PFSK-1 (cell line): ENCODE data around the gene TRIM9.

Source experiments
- FOXP2 ChIP-seq: optimal IDR thresholded peaks from 2 replicates; pipeline ENCODE3; 2011; ENCODE audit warnings: borderline replicate concordance, control low read depth, inconsistent platforms; ENCODE audit not compliant: insufficient read depth; ENCODE audit errors: extremely low read length, extremely low read depth
- POLR2AphosphoS5 ChIP-seq: IDR thresholded peaks from 2 replicates; pipeline ENCODE4 v1.6.1; 2012; ENCODE audit warnings: low read depth, mild to moderate bottlenecking, control low read depth, low read length, moderate library complexity
- SIN3A ChIP-seq: IDR thresholded peaks from 2 replicates; pipeline ENCODE4 v1.6.1; 2012; ENCODE audit warnings: mild to moderate bottlenecking, low read length, moderate library complexity, borderline replicate concordance; ENCODE audit not compliant: insufficient read depth
- TAF1 ChIP-seq: IDR thresholded peaks from 2 replicates; pipeline ENCODE4 v1.6.1; 2012; ENCODE audit warnings: low read length, control low read depth, borderline replicate concordance; ENCODE audit not compliant: insufficient read depth
- TF ChIP-seq, protein P1 (sequence below), 2 experiments: IDR thresholded peaks; 2 replicates each; pipeline versions ENCODE4 v1.6.1 to v1.8.0; 2011 to 2012; ENCODE audit warnings: low read depth in 2 of 2, low read length in 2 of 2, control low read depth in 1 of 2, inconsistent platforms in 1 of 2, mild to moderate bottlenecking in 1 of 2, moderate library complexity in 1 of 2; ENCODE audit not compliant: insufficient read depth in 1 of 2

The TRIM9 gene

DNA sequence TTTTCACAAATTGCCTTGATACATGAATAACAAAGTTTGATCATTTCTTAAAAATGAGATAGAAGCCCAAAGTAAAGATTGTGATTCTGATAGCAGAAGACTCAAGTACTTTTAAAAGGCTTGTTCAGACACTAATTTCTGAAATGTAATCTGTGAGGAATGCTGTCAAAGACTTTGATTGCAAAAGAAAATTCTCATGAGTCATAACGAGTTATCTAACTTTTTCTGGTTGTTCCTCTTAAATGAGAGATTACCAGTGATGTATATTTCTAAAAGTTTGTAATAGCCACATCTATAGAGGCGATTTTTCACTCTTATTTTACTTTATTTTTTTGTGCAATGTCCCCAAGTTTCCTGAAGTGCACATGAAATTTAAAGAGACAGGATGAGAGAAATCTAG is 157.6 kb downstream of the TRIM9 start:
- TF ChIP-seq, protein P1, sequence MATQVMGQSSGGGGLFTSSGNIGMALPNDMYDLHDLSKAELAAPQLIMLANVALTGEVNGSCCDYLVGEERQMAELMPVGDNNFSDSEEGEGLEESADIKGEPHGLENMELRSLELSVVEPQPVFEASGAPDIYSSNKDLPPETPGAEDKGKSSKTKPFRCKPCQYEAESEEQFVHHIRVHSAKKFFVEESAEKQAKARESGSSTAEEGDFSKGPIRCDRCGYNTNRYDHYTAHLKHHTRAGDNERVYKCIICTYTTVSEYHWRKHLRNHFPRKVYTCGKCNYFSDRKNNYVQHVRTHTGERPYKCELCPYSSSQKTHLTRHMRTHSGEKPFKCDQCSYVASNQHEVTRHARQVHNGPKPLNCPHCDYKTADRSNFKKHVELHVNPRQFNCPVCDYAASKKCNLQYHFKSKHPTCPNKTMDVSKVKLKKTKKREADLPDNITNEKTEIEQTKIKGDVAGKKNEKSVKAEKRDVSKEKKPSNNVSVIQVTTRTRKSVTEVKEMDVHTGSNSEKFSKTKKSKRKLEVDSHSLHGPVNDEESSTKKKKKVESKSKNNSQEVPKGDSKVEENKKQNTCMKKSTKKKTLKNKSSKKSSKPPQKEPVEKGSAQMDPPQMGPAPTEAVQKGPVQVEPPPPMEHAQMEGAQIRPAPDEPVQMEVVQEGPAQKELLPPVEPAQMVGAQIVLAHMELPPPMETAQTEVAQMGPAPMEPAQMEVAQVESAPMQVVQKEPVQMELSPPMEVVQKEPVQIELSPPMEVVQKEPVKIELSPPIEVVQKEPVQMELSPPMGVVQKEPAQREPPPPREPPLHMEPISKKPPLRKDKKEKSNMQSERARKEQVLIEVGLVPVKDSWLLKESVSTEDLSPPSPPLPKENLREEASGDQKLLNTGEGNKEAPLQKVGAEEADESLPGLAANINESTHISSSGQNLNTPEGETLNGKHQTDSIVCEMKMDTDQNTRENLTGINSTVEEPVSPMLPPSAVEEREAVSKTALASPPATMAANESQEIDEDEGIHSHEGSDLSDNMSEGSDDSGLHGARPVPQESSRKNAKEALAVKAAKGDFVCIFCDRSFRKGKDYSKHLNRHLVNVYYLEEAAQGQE (IDR thresholded peaks at IDR 0.05; ENCODE audit: insufficient read depth in 1 of 2, low read depth in 2 of 2, low read length in 2 of 2) = no peak
- TF ChIP-seq FOXP2 (no peak), POLR2AphosphoS5 (no peak), SIN3A (no peak), TAF1 (no peak)

DNA sequence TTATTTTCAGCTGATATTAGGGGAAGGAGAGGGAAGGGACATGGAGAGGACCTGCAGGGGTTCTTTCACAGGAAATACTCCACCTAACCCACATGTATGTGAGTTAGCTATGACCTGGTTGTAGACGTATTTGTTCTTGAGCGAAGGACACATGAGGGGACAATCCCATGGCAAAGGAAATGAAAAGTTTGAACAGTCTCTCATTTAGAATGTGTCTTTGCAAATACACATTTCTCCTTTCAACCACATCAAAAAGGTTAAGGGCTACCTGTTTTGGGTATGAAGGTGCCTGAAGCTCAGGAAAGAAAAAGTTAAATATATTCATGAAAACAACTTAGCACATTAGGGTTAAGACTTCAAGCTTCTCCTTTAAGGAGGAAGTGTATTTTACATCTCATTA is 158.0 kb downstream of the TRIM9 start:
- TF ChIP-seq TAF1 (no peak), FOXP2 (no peak), SIN3A (no peak), POLR2AphosphoS5 (no peak)
- TF ChIP-seq, protein P1 (IDR thresholded peaks at IDR 0.05; ENCODE audit: insufficient read depth in 1 of 2, low read depth in 2 of 2, low read length in 2 of 2) = no peak

DNA sequence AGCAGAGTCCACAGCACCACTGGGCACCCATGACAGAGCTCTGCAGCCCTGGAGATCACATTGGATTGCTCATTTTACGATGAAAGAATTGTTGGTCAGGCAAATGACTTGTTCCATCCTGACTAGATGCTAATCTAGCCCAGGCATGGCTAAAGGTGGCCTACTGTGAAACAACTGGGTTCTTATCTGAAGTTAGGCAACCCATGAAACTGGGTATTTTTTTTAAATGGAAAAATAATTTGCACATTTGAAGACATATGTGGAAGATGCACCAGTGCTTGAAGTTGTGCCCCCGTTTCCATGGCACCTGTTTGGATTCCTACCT is 158.9 kb downstream of the TRIM9 start:
- TF ChIP-seq POLR2AphosphoS5 (no peak), FOXP2 (no peak), SIN3A (no peak), TAF1 (no peak)
- TF ChIP-seq, protein P1 (IDR thresholded peaks at IDR 0.05; ENCODE audit: insufficient read depth in 1 of 2, low read depth in 2 of 2, low read length in 2 of 2) = no peak

DNA sequence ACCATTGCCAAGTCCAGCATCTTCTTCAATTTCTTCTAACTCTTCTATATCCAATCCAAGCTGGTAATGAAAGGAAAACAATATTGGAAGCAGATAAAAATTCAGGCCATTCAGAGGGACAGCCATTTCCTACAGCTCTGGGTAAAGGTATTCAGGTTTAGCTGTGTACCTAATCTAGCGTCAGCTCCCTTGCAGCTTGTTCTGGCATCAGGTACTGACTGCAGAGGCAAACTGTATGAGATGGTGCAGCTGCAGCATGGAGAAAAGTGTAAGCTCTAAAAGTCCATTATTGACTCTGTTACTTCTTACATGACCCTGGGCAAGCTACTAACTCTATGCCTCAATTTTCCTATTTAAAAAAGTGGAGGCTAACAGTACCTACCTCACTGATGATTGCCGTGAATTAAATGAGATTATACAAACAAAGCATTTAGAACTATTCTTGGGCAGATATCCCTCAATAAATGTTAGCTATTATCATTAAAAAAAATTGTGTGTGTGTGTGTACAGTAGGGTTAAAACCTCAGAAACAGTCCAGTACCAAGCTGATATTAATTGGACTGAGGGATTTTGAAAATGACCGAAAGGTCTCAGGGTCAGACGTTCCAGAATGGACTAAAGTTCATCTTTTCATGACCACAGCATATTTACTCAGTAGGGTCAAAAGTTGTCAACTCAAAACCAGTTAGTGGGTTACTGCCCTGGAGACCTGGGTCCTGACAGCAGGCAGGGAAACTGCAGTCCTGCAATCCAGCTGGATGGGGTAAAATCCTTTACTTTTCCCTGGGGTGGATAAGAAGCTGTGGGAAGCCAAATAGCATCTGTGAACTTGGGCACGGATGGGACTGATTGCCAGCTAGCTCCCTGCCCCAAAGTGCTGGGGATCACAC is 159.5 kb downstream of the TRIM9 start:
- TF ChIP-seq POLR2AphosphoS5 (no peak), FOXP2 (no peak), SIN3A (no peak), TAF1 (no peak)
- TF ChIP-seq, protein P1 (IDR thresholded peaks at IDR 0.05; ENCODE audit: insufficient read depth in 1 of 2, low read depth in 2 of 2, low read length in 2 of 2) = no peak
